A673 (cell line): Measurements from ENCODE around the gene ZNRF4.

Source experiments
- CTCF ChIP-seq: fragments of 300-800, 200-600 bp; sonication (generic); conservative IDR thresholded peaks from 2 replicates; pipeline ENCODE4 v1.5.1; 2017; ENCODE audit warnings: low read depth, mild to moderate bottlenecking, antibody characterized with exemption, low read length, moderate library complexity, mixed read lengths
- EZH2 ChIP-seq: fragments of 200-600 bp; sonication (generic); IDR thresholded peaks from 2 replicates; pipeline ENCODE4 v1.6.1; 2017; ENCODE audit warnings: borderline replicate concordance, low read depth, mild to moderate bottlenecking, mixed read lengths, antibody characterized with exemption, low read length; ENCODE audit not compliant: poor library complexity, severe bottlenecking

- TF ChIP-seq EZH2, result no peak
- TF ChIP-seq CTCF, result no peak
Observed at GRCh38 chr19:5466814-5467291, 11.6 kb downstream of the ZNRF4 start.
